GM12878 (cell line): ENCODE measurements around the gene NCAM1. TPM values are rescaled to one million over a fixed set of nuclear protein-coding genes. Genes with fewer than 3 reads are reported as not detected.

Source experiments
- ATAC-seq: fragments of 200-7000 bp; cut with Tn5 transposase; 3 replicates; pipeline ENCODE4 v1.9.1; 2020; ENCODE audit warnings: mild to moderate bottlenecking, moderate library complexity
- BruUV-seq: library from RNA; stranded (reverse); fragments of 400-500 nt; replicated peaks from 2 replicates; lab custom pipeline; 2021; lab: Mats Ljungman, UMichigan
- CTCF ChIA-PET: fragments of 300-600 bp; sonication (Branson Sonifier 250); formaldehyde crosslinking; extraction: SDS; loops from one replicate; lab custom pipeline; 2021; ENCODE audit warnings: inconsistent platforms; lab: Yijun Ruan, JAX
- POLR2A ChIA-PET: fragments of 350-600 bp; formaldehyde crosslinking; extraction: SDS; loops from one replicate; lab custom pipeline; 2021; ENCODE audit warnings: inconsistent platforms; lab: Charles Lee
- RAD21 ChIA-PET: fragments of 300-600 bp; sonication (Branson Sonifier 250); formaldehyde crosslinking; loops from one replicate; lab custom pipeline; 2023; ENCODE audit warnings: antibody characterized with exemption; ENCODE audit not compliant: unreplicated experiment; lab: Charles Lee
- SMC1A ChIA-PET: fragments of 300-600 bp; sonication (Branson Sonifier 250); formaldehyde crosslinking; loops from one replicate; lab custom pipeline; 2023; ENCODE audit not compliant: unreplicated experiment, uncharacterized antibody; lab: Charles Lee
- DNase-seq: peaks from one replicate; pipeline ENCODE4 v3.0.0-alpha.2; 2011; ENCODE audit warnings: low read depth, low spot score
- FAIRE-seq: peaks from 3 replicates; lab custom pipeline; 2011; peaks lifted over from hg19 to GRCh38; lab: Jason Lieb, UNC
- H2AFZ ChIP-seq: 2 replicates; pipeline ENCODE4 v1.6.0; 2011; ENCODE audit warnings: low read depth, low read length, control low read depth; ENCODE audit not compliant: control insufficient read depth
- H3K27ac ChIP-seq: 2 replicates; pipeline ENCODE4 v1.5.1; 2011; ENCODE audit warnings: control low read depth; ENCODE audit not compliant: control insufficient read depth, insufficient read depth
- H3K27me3 ChIP-seq, 2 experiments: replicated peaks in 1 of 2; 2 replicates each; pipeline versions ENCODE4 v1.6.0 to v1.6.1; 2011; ENCODE audit warnings: low read length in 1 of 2; ENCODE audit not compliant: control insufficient read depth in 2 of 2, insufficient read depth in 2 of 2
- H3K36me3 ChIP-seq, 2 experiments: 2 replicates each; pipeline ENCODE4 v1.5.1; 2011; ENCODE audit warnings: low read length in 1 of 2; ENCODE audit not compliant: control insufficient read depth in 2 of 2, insufficient read depth in 2 of 2
- H3K4me1 ChIP-seq: 2 replicates; pipeline ENCODE4 v1.6.1; 2011; ENCODE audit warnings: mild to moderate bottlenecking, low read length, moderate library complexity, mixed read lengths; ENCODE audit not compliant: control insufficient read depth, insufficient read depth
- H3K4me2 ChIP-seq: 2 replicates; pipeline ENCODE4 v1.6.0; 2011; ENCODE audit warnings: control low read depth; ENCODE audit not compliant: control insufficient read depth, insufficient read depth
- H3K4me3 ChIP-seq: fragments of 200-600 bp; sonication (generic); 2 replicates; pipeline ENCODE4 v1.5.1; 2016
- H3K79me2 ChIP-seq: 2 replicates; pipeline ENCODE4 v1.6.0; 2011; ENCODE audit warnings: low read length; ENCODE audit not compliant: control insufficient read depth, insufficient read depth
- H3K9ac ChIP-seq: 2 replicates; pipeline ENCODE4 v1.8.0; 2011; ENCODE audit warnings: low read length, control low read depth, mixed read lengths; ENCODE audit not compliant: control insufficient read depth, insufficient read depth
- H3K9me3 ChIP-seq: replicated peaks from 3 replicates; pipeline ENCODE4 v1.5.1; 2011; ENCODE audit warnings: mild to moderate bottlenecking, low read length; ENCODE audit not compliant: control insufficient read depth, insufficient read depth
- H4K20me1 ChIP-seq: 2 replicates; pipeline ENCODE4 v1.6.0; 2011; ENCODE audit not compliant: control insufficient read depth, insufficient read depth
- ATF7 ChIP-seq: fragments of 450-650 bp; IDR thresholded peaks from 2 replicates; pipeline ENCODE4 v1.6.1; 2016; ENCODE audit warnings: low read depth, mild to moderate bottlenecking
- BRCA1 ChIP-seq: IDR thresholded peaks from 2 replicates; pipeline ENCODE4 v1.6.1; 2011; ENCODE audit warnings: low read depth, low read length, improper control_type of control experiment
- CREB1 ChIP-seq: IDR thresholded peaks from 2 replicates; pipeline ENCODE4 v1.6.1; 2012; ENCODE audit warnings: low read depth, mild to moderate bottlenecking, inconsistent platforms
- EED ChIP-seq: sonication (generic); IDR thresholded peaks from 2 replicates; pipeline ENCODE4 v1.6.1; 2016; ENCODE audit warnings: antibody characterized with exemption, low read depth
- EGR1 ChIP-seq, 2 experiments: IDR thresholded peaks; 1 replicate in 1 of 2; 2 replicates in 1 of 2; pipeline ENCODE4 v1.6.1; 2011 to 2012; ENCODE audit warnings: low read depth in 2 of 2, low read length in 2 of 2, borderline replicate concordance in 1 of 2, mild to moderate bottlenecking in 1 of 2, moderate library complexity in 1 of 2
- ESRRA ChIP-seq: IDR thresholded peaks from 2 replicates; pipeline ENCODE4 v1.6.1; 2012; ENCODE audit warnings: mild to moderate bottlenecking, low read length, improper control_type of control experiment
- MEF2A ChIP-seq: IDR thresholded peaks from 2 replicates; pipeline ENCODE4 v1.6.1; 2011; ENCODE audit warnings: low read depth, mild to moderate bottlenecking, low read length, moderate library complexity; ENCODE audit not compliant: insufficient read depth
- MYC ChIP-seq: IDR thresholded peaks from 2 replicates; pipeline ENCODE4 v1.6.1; 2011; ENCODE audit warnings: mild to moderate bottlenecking, low read length, moderate library complexity, inconsistent platforms; ENCODE audit not compliant: insufficient read depth, insufficient replicate concordance, insufficient read length, severe bottlenecking
- NBN ChIP-seq: fragments of 450-650 bp; IDR thresholded peaks from 2 replicates; pipeline ENCODE4 v1.6.1; 2016
- NFYA ChIP-seq: IDR thresholded peaks from 2 replicates; pipeline ENCODE4 v1.6.1; 2011; ENCODE audit warnings: low read depth, mild to moderate bottlenecking, low read length, improper control_type of control experiment, borderline replicate concordance
- NR2F1 ChIP-seq: fragments of 450-650 bp; conservative IDR thresholded peaks from 2 replicates; pipeline ENCODE4 v1.6.1; 2017; ENCODE audit warnings: mild to moderate bottlenecking
- NRF1 ChIP-seq: conservative IDR thresholded peaks from 2 replicates; pipeline ENCODE4 v1.6.1; 2011; ENCODE audit warnings: mild to moderate bottlenecking, low read depth, low read length, improper control_type of control experiment
- WRNIP1 ChIP-seq: IDR thresholded peaks from 2 replicates; pipeline ENCODE4 v1.6.1; 2011; ENCODE audit warnings: low read depth, low read length, improper control_type of control experiment, borderline replicate concordance
- WGBS: methylation state at CpG from one replicate; pipeline ENCODE4 v1.1.6; 2016; ENCODE audit warnings: low lambda C conversion rate; ENCODE audit not compliant: insufficient replicate concordance, insufficient coverage; ENCODE audit errors: missing lambda C conversion rate; 5-methylcytosine and 5-hydroxymethylcytosine counted together
- in situ Hi-C: fragments of 300-500 bp; cut with MboI; formaldehyde crosslinking; loops from 9 replicates; pipeline ENCODE4 v1.14.3; 2018; ENCODE audit warnings: mixed read lengths
- intact Hi-C: fragments of 100-400 bp; cut with micrococcal nuclease; formaldehyde crosslinking; loops from one replicate; pipeline ENCODE4 v1.14.2; 2022; ENCODE audit not compliant: unreplicated experiment
- polyA plus RNA-seq, 11 experiments: library from polyadenylated mRNA; depleted of rRNA in 4 of 11; unstranded in 6 of 11; stranded (reverse) in 5 of 11; fragments of >200 nt; fragmentation: Nextera tagmentation in 4 of 11; fragmentation: Illumina TruSeq in 1 of 11; extraction: Ambion mirVana in 4 of 11; extraction: Trizol in 1 of 11; gene quantifications; 1 replicate in 1 of 11; 2 replicates in 10 of 11; pipeline versions ENCODE4 v1.2.1 to v1.2.3, GENCODE V29; 2011 to 2016; ENCODE audit warnings: inconsistent platforms in 2 of 11, missing spikeins in 2 of 11, low read depth in 1 of 11
- total RNA-seq, 4 experiments: library from RNA; depleted of rRNA in 3 of 4; stranded (reverse); fragments of >200 nt in 3 of 4; fragmentation: Illumina TruSeq in 1 of 4; extraction: Trizol in 1 of 4; gene quantifications; 2 replicates each; pipeline versions ENCODE4 v1.2.1 to v1.2.3, GENCODE V29; 2013 to 2021
- TF ChIP-seq, protein P1 (sequence below): fragments of 450-650 bp; IDR thresholded peaks from 2 replicates; pipeline ENCODE4 v1.6.1; 2018; ENCODE audit warnings: borderline replicate concordance, mild to moderate bottlenecking; ENCODE audit not compliant: partially characterized antibody
- TF ChIP-seq, protein P2 (sequence below): fragments of 150-350 bp; IDR thresholded peaks from 2 replicates; pipeline ENCODE4 v1.6.1; 2016; ENCODE audit warnings: low read depth, low read length

NCAM1 gene
- total and polyA plus RNA-seq, 10 of the 15 experiments (the other 5 are each of a cell fraction or from before 2014, with no cell fraction given) = 0.10 to 0.23 (median 0.11) TPM; not detected in 7

DNA sequence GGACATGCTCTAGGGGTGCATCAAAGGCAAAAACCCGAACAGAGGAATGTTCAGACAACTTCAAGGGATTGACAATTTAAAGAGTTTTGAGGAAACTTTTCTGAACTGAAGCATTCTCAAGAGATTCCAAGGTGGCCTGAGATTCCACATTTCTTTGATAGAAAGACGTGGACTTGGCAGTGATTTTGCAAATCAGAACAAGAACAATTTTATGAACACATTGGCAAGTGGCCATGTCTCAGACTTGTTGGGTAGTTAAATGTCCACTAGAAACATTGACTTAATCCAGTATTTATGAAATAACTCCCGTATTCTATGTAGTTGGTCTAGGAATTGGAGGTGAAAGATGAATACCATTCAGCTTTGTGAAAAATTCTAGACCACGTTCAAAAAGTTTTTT, 13.8 kb downstream of the NCAM1 start:
- DNase-seq (no peak), FAIRE-seq (no peak), ATAC-seq (no peak)
- no peak overlapping the region for H2AFZ ChIP-seq
- 0% methylated on average over 4 of the region's 4 CpGs for WGBS
- ChIA-PET SMC1A (no interaction called here), RAD21 (no interaction called here), CTCF (no interaction called here), POLR2A (no interaction called here)
- no TSS peak for BruUV-seq
- TF ChIP-seq EGR1 (IDR thresholded peaks at IDR 0.05; ENCODE audit: borderline replicate concordance in 1 of 2, low read depth in 2 of 2, low read length in 2 of 2) (no peak), MYC (no peak), BRCA1 (no peak), ESRRA (no peak), NR2F1 (no peak), NRF1 (no peak), WRNIP1 (no peak), NFYA (no peak), EED (no peak), ATF7 (no peak), CREB1 (no peak), MEF2A (no peak), NBN (no peak)
- TF ChIP-seq, protein P1, sequence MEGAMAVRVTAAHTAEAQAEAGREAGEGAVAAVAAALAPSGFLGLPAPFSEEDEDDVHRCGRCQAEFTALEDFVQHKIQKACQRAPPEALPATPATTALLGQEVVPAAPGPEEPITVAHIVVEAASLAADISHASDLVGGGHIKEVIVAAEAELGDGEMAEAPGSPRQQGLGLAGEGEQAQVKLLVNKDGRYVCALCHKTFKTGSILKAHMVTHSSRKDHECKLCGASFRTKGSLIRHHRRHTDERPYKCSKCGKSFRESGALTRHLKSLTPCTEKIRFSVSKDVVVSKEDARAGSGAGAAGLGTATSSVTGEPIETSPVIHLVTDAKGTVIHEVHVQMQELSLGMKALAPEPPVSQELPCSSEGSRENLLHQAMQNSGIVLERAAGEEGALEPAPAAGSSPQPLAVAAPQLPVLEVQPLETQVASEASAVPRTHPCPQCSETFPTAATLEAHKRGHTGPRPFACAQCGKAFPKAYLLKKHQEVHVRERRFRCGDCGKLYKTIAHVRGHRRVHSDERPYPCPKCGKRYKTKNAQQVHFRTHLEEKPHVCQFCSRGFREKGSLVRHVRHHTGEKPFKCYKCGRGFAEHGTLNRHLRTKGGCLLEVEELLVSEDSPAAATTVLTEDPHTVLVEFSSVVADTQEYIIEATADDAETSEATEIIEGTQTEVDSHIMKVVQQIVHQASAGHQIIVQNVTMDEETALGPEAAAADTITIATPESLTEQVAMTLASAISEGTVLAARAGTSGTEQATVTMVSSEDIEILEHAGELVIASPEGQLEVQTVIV = no peak
- TF ChIP-seq, protein P2, sequence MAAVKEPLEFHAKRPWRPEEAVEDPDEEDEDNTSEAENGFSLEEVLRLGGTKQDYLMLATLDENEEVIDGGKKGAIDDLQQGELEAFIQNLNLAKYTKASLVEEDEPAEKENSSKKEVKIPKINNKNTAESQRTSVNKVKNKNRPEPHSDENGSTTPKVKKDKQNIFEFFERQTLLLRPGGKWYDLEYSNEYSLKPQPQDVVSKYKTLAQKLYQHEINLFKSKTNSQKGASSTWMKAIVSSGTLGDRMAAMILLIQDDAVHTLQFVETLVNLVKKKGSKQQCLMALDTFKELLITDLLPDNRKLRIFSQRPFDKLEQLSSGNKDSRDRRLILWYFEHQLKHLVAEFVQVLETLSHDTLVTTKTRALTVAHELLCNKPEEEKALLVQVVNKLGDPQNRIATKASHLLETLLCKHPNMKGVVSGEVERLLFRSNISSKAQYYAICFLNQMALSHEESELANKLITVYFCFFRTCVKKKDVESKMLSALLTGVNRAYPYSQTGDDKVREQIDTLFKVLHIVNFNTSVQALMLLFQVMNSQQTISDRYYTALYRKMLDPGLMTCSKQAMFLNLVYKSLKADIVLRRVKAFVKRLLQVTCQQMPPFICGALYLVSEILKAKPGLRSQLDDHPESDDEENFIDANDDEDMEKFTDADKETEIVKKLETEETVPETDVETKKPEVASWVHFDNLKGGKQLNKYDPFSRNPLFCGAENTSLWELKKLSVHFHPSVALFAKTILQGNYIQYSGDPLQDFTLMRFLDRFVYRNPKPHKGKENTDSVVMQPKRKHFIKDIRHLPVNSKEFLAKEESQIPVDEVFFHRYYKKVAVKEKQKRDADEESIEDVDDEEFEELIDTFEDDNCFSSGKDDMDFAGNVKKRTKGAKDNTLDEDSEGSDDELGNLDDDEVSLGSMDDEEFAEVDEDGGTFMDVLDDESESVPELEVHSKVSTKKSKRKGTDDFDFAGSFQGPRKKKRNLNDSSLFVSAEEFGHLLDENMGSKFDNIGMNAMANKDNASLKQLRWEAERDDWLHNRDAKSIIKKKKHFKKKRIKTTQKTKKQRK = no peak
- no peaks in the 10 kb centered on the region for H3K4me1 ChIP-seq
- no peak overlapping the region for H3K27ac ChIP-seq
- H3K27me3 ChIP-seq = no peaks in the 10 kb centered on the region; a peak in 1 of 4 replicates
- H3K4me2 ChIP-seq = no peak overlapping the region
- no peaks in the 10 kb centered on the region for H4K20me1 ChIP-seq
- H3K79me2 ChIP-seq = no peaks in the 10 kb centered on the region
- H3K9me3 ChIP-seq = no peaks in the 10 kb centered on the region
- intact Hi-C loops (no loop called here), in situ Hi-C loops (no loop called here)
- H3K9ac ChIP-seq = no peak overlapping the region
- no peaks in the 10 kb centered on the region for H3K36me3 ChIP-seq
- H3K4me3 ChIP-seq = no peak overlapping the region
